Activated naive CD4-positive, alpha-beta T cell treated with anti-CD3 and anti-CD28 coated beads, Interleukin-2, amount 50 U/mL, for 72 hours (primary cell): ENCODE measurements around the gene TGIF2. TPM values are rescaled to one million over a fixed set of nuclear protein-coding genes. Genes with fewer than 3 reads are reported as not detected.

Experiments used
- total RNA-seq, 2 donors: library from RNA; stranded (reverse); gene quantifications; one replicate each; pipeline ENCODE4 v1.2.3, GENCODE V29; 2022

Gene TGIF2
- total RNA-seq, 2 donors from 2014 or later = 33.7 to 52.6 TPM

Other genes starting within 250 kb of the TGIF2 start
- under 1 TPM; 0.57 to 0.95 TPM for gene MYL9, start 32.1 kb upstream of the TGIF2 start, total RNA-seq
- gene RAB5IF, start 32.2 kb downstream of the TGIF2 start, total RNA-seq = 100 to 1,000 TPM in 1 of 2 donors, 10 to 100 TPM in 1; 75.5 to 107 TPM
- 10 to 100 TPM; 33.7 to 66.8 TPM for gene SLA2, start 72.6 kb downstream of the TGIF2 start, total RNA-seq
- gene NDRG3, start 172.5 kb downstream of the TGIF2 start, total RNA-seq = 10 to 100 TPM; 28.8 to 42.1 TPM
- 10 to 100 TPM; 29.3 to 37.8 TPM for gene DSN1, start 200.2 kb downstream of the TGIF2 start, total RNA-seq